ENCODE data around the gene GTF2IRD1.
"Not testable (repeated sequence)": the region's sequence is repeated elsewhere in the genome, so short reads cannot be mapped to it uniquely, and the experiment has no call there.

DNA sequence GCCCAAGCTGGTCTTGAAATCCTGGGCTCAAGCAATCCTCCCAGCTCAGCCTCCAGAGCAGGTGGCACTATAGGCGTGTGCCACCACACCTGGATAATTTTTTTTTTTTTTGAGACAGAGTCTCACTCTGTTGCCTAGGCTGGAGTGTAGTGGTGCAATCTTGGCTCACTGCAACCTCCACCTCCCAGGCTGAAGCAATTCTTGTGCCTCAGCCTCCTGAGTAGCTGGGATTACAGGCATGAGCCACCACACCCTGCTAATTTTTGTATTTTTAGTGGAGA is 16.5 kb upstream of the GTF2IRD1 start:
- TF ChIP-seq POLR2A (IDR thresholded peaks at IDR 0.05; ENCODE audit: extremely low read depth, insufficient read length), result not testable (repeated sequence)
- TF ChIP-seq, protein P1, sequence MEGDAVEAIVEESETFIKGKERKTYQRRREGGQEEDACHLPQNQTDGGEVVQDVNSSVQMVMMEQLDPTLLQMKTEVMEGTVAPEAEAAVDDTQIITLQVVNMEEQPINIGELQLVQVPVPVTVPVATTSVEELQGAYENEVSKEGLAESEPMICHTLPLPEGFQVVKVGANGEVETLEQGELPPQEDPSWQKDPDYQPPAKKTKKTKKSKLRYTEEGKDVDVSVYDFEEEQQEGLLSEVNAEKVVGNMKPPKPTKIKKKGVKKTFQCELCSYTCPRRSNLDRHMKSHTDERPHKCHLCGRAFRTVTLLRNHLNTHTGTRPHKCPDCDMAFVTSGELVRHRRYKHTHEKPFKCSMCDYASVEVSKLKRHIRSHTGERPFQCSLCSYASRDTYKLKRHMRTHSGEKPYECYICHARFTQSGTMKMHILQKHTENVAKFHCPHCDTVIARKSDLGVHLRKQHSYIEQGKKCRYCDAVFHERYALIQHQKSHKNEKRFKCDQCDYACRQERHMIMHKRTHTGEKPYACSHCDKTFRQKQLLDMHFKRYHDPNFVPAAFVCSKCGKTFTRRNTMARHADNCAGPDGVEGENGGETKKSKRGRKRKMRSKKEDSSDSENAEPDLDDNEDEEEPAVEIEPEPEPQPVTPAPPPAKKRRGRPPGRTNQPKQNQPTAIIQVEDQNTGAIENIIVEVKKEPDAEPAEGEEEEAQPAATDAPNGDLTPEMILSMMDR (IDR thresholded peaks at IDR 0.05; ENCODE audit: low read depth, low read length), result not testable (repeated sequence)
- TF ChIP-seq, protein P2, sequence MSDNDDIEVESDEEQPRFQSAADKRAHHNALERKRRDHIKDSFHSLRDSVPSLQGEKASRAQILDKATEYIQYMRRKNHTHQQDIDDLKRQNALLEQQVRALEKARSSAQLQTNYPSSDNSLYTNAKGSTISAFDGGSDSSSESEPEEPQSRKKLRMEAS (IDR thresholded peaks at IDR 0.05; ENCODE audit: low read depth, low read length), result not testable (repeated sequence)

All from NB4 (cell line).